ENCODE results near the gene ANKRD29.

DNA sequence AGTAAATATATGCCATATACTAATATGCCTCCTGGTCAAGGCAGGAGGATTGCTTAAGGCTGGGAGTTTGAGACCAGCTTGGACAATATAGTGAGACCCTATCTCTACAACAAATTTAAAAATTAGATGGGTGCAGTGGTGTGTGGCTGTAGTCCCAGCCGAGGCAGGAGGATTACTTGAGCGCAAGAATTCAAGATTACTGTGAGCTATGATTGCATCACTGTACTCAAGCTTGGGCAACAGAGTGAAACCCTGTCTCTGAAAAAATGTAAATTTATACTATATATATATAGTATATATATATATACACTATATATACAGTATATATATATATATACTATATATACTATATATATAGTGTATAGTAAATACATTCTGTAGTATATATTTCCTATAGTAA is 46.5 kb downstream of the ANKRD29 start:
- TF ChIP-seq, protein P1, sequence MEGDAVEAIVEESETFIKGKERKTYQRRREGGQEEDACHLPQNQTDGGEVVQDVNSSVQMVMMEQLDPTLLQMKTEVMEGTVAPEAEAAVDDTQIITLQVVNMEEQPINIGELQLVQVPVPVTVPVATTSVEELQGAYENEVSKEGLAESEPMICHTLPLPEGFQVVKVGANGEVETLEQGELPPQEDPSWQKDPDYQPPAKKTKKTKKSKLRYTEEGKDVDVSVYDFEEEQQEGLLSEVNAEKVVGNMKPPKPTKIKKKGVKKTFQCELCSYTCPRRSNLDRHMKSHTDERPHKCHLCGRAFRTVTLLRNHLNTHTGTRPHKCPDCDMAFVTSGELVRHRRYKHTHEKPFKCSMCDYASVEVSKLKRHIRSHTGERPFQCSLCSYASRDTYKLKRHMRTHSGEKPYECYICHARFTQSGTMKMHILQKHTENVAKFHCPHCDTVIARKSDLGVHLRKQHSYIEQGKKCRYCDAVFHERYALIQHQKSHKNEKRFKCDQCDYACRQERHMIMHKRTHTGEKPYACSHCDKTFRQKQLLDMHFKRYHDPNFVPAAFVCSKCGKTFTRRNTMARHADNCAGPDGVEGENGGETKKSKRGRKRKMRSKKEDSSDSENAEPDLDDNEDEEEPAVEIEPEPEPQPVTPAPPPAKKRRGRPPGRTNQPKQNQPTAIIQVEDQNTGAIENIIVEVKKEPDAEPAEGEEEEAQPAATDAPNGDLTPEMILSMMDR (IDR thresholded peaks at IDR 0.05; ENCODE audit: extremely low read depth in 1 of 2, insufficient read depth in 1 of 2, low read depth in 1 of 2, low read length in 2 of 2) = no peak
- TF ChIP-seq POLR2AphosphoS5 (IDR thresholded peaks at IDR 0.05; ENCODE audit: insufficient read depth, low read depth, low read length) = no peak
